IMR-90 (cell line): ENCODE results near the gene MIS18A. TPM values are rescaled to one million over a fixed set of nuclear protein-coding genes. Genes with fewer than 3 reads are reported as not detected.

Source experiments
- ATAC-seq: fragments of 200-7000 bp; cut with Tn5 transposase; 2 replicates; pipeline ENCODE4 v1.9.1; 2020; ENCODE audit warnings: low read depth, mild to moderate bottlenecking, moderate library complexity
- BruUV-seq: library from RNA; stranded (reverse); fragments of 400-500 nt; replicated peaks from 2 replicates; lab custom pipeline; 2021; lab: Mats Ljungman, UMichigan
- CTCF ChIA-PET: fragments of 300-600 bp; formaldehyde crosslinking; extraction: SDS; loops from one replicate; lab custom pipeline; 2021; ENCODE audit warnings: antibody characterized with exemption; lab: Yijun Ruan, JAX
- POLR2A ChIA-PET: fragments of 300-600 bp; sonication (Branson Sonifier 250); formaldehyde crosslinking; loops from one replicate; lab custom pipeline; 2022; ENCODE audit warnings: antibody characterized with exemption; ENCODE audit not compliant: unreplicated experiment; lab: Charles Lee
- DNase-seq: peaks from one replicate; pipeline ENCODE4 v3.0.0; 2013
- H2AFZ ChIP-seq: replicated peaks from 2 replicates; pipeline ENCODE3; 2013; ENCODE audit warnings: low read length, mild to moderate bottlenecking; ENCODE audit not compliant: poor library complexity
- H2AK5ac ChIP-seq: 2 replicates; pipeline ENCODE4 v1.6.1; 2013; ENCODE audit warnings: low read depth, low read length, inconsistent platforms
- H2AK9ac ChIP-seq: replicated peaks from 2 replicates; pipeline ENCODE3; 2013; ENCODE audit warnings: mild to moderate bottlenecking, low read depth, low read length, moderate library complexity; ENCODE audit not compliant: poor library complexity
- H2BK120ac ChIP-seq: 2 replicates; pipeline ENCODE4 v1.6.1; 2013; ENCODE audit warnings: low read depth, low read length, inconsistent platforms
- H2BK15ac ChIP-seq: 3 replicates; pipeline ENCODE4 v1.6.1; 2013; ENCODE audit warnings: low read depth, low read length, inconsistent platforms
- H2BK20ac ChIP-seq: 2 replicates; pipeline ENCODE4 v1.6.1; 2013; ENCODE audit warnings: low read depth, mild to moderate bottlenecking, inconsistent platforms, low read length, moderate library complexity
- H2BK5ac ChIP-seq: 2 replicates; pipeline ENCODE4 v1.6.1; 2013; ENCODE audit warnings: mild to moderate bottlenecking, low read depth, low read length, inconsistent platforms; ENCODE audit not compliant: poor library complexity, severe bottlenecking
- H3K14ac ChIP-seq: replicated peaks from 2 replicates; pipeline ENCODE4 v1.6.1; 2013; ENCODE audit warnings: low read depth, low read length, inconsistent platforms
- H3K18ac ChIP-seq: 2 replicates; pipeline ENCODE4 v1.6.1; 2013; ENCODE audit warnings: low read depth, low read length, control low read depth
- H3K23ac ChIP-seq: 2 replicates; pipeline ENCODE4 v1.6.1; 2013; ENCODE audit warnings: low read depth, low read length, inconsistent platforms
- H3K27ac ChIP-seq: 2 replicates; pipeline ENCODE4 v1.5.1; 2013; ENCODE audit warnings: mild to moderate bottlenecking, control low read depth, low read length; ENCODE audit not compliant: insufficient read depth
- H3K27me3 ChIP-seq: 2 replicates; pipeline ENCODE4 v1.6.1; 2013; ENCODE audit warnings: low read length; ENCODE audit not compliant: control insufficient read depth, insufficient read depth
- H3K36me3 ChIP-seq: 2 replicates; pipeline ENCODE4 v1.6.1; 2013; ENCODE audit warnings: low read length, mixed read lengths; ENCODE audit not compliant: control insufficient read depth, insufficient read depth
- H3K4ac ChIP-seq: 2 replicates; pipeline ENCODE4 v1.6.1; 2013; ENCODE audit warnings: low read depth, low read length, inconsistent platforms
- H3K4me1 ChIP-seq: 2 replicates; pipeline ENCODE4 v1.6.1; 2013; ENCODE audit warnings: low read length, mixed read lengths; ENCODE audit not compliant: control insufficient read depth, insufficient read depth
- H3K4me2 ChIP-seq: 2 replicates; pipeline ENCODE4 v1.6.1; 2013; ENCODE audit warnings: low read depth, mild to moderate bottlenecking, control low read depth, low read length, moderate library complexity
- H3K4me3 ChIP-seq: 2 replicates; pipeline ENCODE4 v1.5.1; 2013; ENCODE audit warnings: low read depth, mild to moderate bottlenecking, control low read depth, low read length, moderate library complexity; ENCODE audit not compliant: insufficient read depth
- H3K56ac ChIP-seq: 2 replicates; pipeline ENCODE4 v1.6.1; 2013; ENCODE audit warnings: low read length, inconsistent platforms; ENCODE audit not compliant: insufficient read depth; ENCODE audit errors: extremely low read depth
- H3K79me1 ChIP-seq, 2 experiments: 2 replicates each; pipeline ENCODE4 v1.6.1; 2013; ENCODE audit warnings: low read length in 2 of 2, inconsistent platforms in 1 of 2, low read depth in 1 of 2
- H3K9ac ChIP-seq: 2 replicates; pipeline ENCODE4 v1.6.1; 2013; ENCODE audit warnings: low read depth, low read length, control low read depth
- H3K9me1 ChIP-seq: 2 replicates; pipeline ENCODE4 v1.6.1; 2013; ENCODE audit warnings: low read length, inconsistent platforms; ENCODE audit not compliant: insufficient read depth
- H3K9me3 ChIP-seq: 2 replicates; pipeline ENCODE4 v1.6.1; 2013; ENCODE audit warnings: low read length; ENCODE audit not compliant: control insufficient read depth, insufficient read depth
- H4K20me1 ChIP-seq: 2 replicates; pipeline ENCODE4 v1.6.1; 2013; ENCODE audit warnings: low read length, inconsistent platforms; ENCODE audit not compliant: insufficient read depth
- H4K5ac ChIP-seq: 2 replicates; pipeline ENCODE4 v1.6.1; 2013; ENCODE audit warnings: mild to moderate bottlenecking, low read depth, low read length, control low read depth
- H4K8ac ChIP-seq, 2 experiments: 2 replicates each; pipeline ENCODE4 v1.6.1; 2013; ENCODE audit warnings: low read depth in 2 of 2, low read length in 2 of 2, control low read depth in 1 of 2, inconsistent platforms in 1 of 2
- H4K91ac ChIP-seq: 2 replicates; pipeline ENCODE4 v1.6.1; 2013; ENCODE audit warnings: low read depth, low read length, inconsistent platforms; ENCODE audit not compliant: insufficient read depth
- BHLHE40 ChIP-seq: fragments of 150-350 bp; IDR thresholded peaks from 2 replicates; pipeline ENCODE4 v1.6.1; 2016; ENCODE audit warnings: mild to moderate bottlenecking, low read depth, low read length
- CEBPB ChIP-seq: IDR thresholded peaks from 2 replicates; pipeline ENCODE4 v1.6.1; 2012; ENCODE audit warnings: low read depth, low read length, improper control_type of control experiment
- CHD1 ChIP-seq: IDR thresholded peaks from 2 replicates; pipeline ENCODE4 v1.6.1; 2012; ENCODE audit warnings: low read depth, low read length, improper control_type of control experiment
- CTCF ChIP-seq: conservative IDR thresholded peaks from 2 replicates; pipeline ENCODE4 v1.5.1; 2012; ENCODE audit warnings: mild to moderate bottlenecking, low read depth, low read length, improper control_type of control experiment
- ELK1 ChIP-seq: fragments of 150-350 bp; IDR thresholded peaks from 2 replicates; pipeline ENCODE4 v1.6.1; 2016; ENCODE audit warnings: low read depth, mild to moderate bottlenecking, low read length, moderate library complexity, borderline replicate concordance
- FOS ChIP-seq: fragments of 150-350 bp; IDR thresholded peaks from 2 replicates; pipeline ENCODE4 v1.6.1; 2016; ENCODE audit warnings: low read depth, low read length
- MAFK ChIP-seq: IDR thresholded peaks from 2 replicates; pipeline ENCODE4 v1.6.1; 2012; ENCODE audit warnings: low read depth, low read length, improper control_type of control experiment
- MAZ ChIP-seq: IDR thresholded peaks from 2 replicates; pipeline ENCODE4 v1.6.1; 2012; ENCODE audit warnings: low read depth, mild to moderate bottlenecking, low read length, improper control_type of control experiment, moderate library complexity, borderline replicate concordance
- MXI1 ChIP-seq: IDR thresholded peaks from 2 replicates; pipeline ENCODE4 v1.6.1; 2012; ENCODE audit warnings: low read depth, mild to moderate bottlenecking, low read length, moderate library complexity, borderline replicate concordance
- NFE2L2 ChIP-seq: fragments of 150-350 bp; IDR thresholded peaks from 2 replicates; pipeline ENCODE4 v1.6.1; 2016; ENCODE audit warnings: low read depth, mild to moderate bottlenecking, low read length
- POLR2A ChIP-seq: IDR thresholded peaks from 2 replicates; pipeline ENCODE4 v1.6.1; 2012; ENCODE audit warnings: mild to moderate bottlenecking, low read depth, low read length
- RCOR1 ChIP-seq: IDR thresholded peaks from 2 replicates; pipeline ENCODE4 v1.6.1; 2012; ENCODE audit warnings: mild to moderate bottlenecking, low read length, improper control_type of control experiment; ENCODE audit not compliant: insufficient replicate concordance
- RFX5 ChIP-seq: IDR thresholded peaks from 2 replicates; pipeline ENCODE4 v1.8.0; 2012; ENCODE audit warnings: low read depth, mild to moderate bottlenecking, low read length, moderate library complexity
- SMC3 ChIP-seq: fragments of 150-350 bp; IDR thresholded peaks from 2 replicates; pipeline ENCODE4 v1.6.1; 2016; ENCODE audit warnings: low read depth, mild to moderate bottlenecking, antibody characterized with exemption, low read length, moderate library complexity
- USF2 ChIP-seq: fragments of 150-350 bp; IDR thresholded peaks from 2 replicates; pipeline ENCODE4 v1.6.1; 2017; ENCODE audit warnings: mild to moderate bottlenecking, antibody characterized with exemption, low read length, low read depth
- WGBS, 2 experiments: methylation state at CpG; one replicate each; pipeline versions ENCODE4 v1.1.5 to v1.1.7; 2013; ENCODE audit warnings: missing lambda C conversion rate in 2 of 2; ENCODE audit not compliant: insufficient read length in 1 of 2; ENCODE audit errors: extremely low coverage in 2 of 2; 5-methylcytosine and 5-hydroxymethylcytosine counted together
- dilution Hi-C: fragments of 300-500 bp; cut with HindIII; formaldehyde crosslinking; loops from one replicate; pipeline ENCODE4 v1.14.3; 2018; ENCODE audit warnings: low sequenced_read_pairs; ENCODE audit not compliant: unreplicated experiment
- in situ Hi-C: fragments of 300-500 bp; cut with MboI; formaldehyde crosslinking; loops from 3 replicates; pipeline ENCODE4 v1.14.3; 2019; ENCODE audit warnings: low sequenced_read_pairs, inconsistent platforms, mixed read lengths
- intact Hi-C: fragments of 100-400 bp; cut with micrococcal nuclease; formaldehyde crosslinking; loops from 2 replicates; pipeline ENCODE4 v1.10.0; 2022
- polyA plus RNA-seq, 3 experiments: library from polyadenylated mRNA; depleted of rRNA; stranded (reverse); fragments of >200 nt; gene quantifications; 2 replicates each; pipeline ENCODE4 v1.2.3, GENCODE V29; 2012; ENCODE audit warnings: low replicate concordance in 1 of 3
- total RNA-seq: library from RNA; depleted of rRNA; stranded (reverse); fragments of >200 nt; gene quantifications from 2 replicates; pipeline ENCODE4 v1.2.3, GENCODE V29; 2012

The MIS18A gene
- total and polyA plus RNA-seq, 2 of the 4 experiments (the other 2 are of a cell fraction), result 4.5 to 7.6 TPM

- Histone ChIP-seq H2AK5ac (no peak overlapping the region), H3K27ac (no peak overlapping the region), H3K18ac (no peak overlapping the region), H2AFZ (no peak overlapping the region), H3K4ac (no peak overlapping the region), H3K36me3 (peaks cover 72% of the 10 kb centered on the region), H3K4me3 (no peak overlapping the region), H2BK120ac (no peak overlapping the region), H4K20me1 (no peaks in the 10 kb centered on the region; the same call in 1 of the 2 replicates), H3K9ac (no peak overlapping the region), H3K9me3 (no peaks in the 10 kb centered on the region), H2BK20ac (no peak overlapping the region), H3K27me3 (no peaks in the 10 kb centered on the region), H2BK5ac (no peak overlapping the region), H3K79me1 (peaks cover 3 to 25% of the 10 kb centered on the region in 2 experiments; a peak in 3 of 4 replicates), H3K14ac (no peak overlapping the region), H3K23ac (no peak overlapping the region), H2AK9ac (no peak overlapping the region), H4K91ac (no peak overlapping the region), H4K5ac (no peak overlapping the region), H4K8ac (no peak overlapping the region), H3K56ac (no peak overlapping the region), H3K4me1 (peaks cover 4% of the 10 kb centered on the region; the same call in 1 of the 2 replicates), H3K4me2 (no peak overlapping the region), H2BK15ac (no peak overlapping the region), H3K9me1 (peaks cover 3% of the 10 kb centered on the region; the same call in 1 of the 2 replicates)
- 98% methylated on average over 8 of the region's 12 CpGs; no CpG with 5 or more reads in 1 of the 2 experiments for WGBS, 2 experiments
- TF ChIP-seq MAZ, result no peak
- TF ChIP-seq MXI1, result no peak
- no peak for TF ChIP-seq BHLHE40
- TF ChIP-seq RFX5, result no peak
- no peak for TF ChIP-seq CHD1
- TF ChIP-seq CTCF, result no peak
- no peak for TF ChIP-seq NFE2L2
- no peak for TF ChIP-seq MAFK
- no peak for TF ChIP-seq CEBPB
- TF ChIP-seq FOS, result no peak
- no peak for TF ChIP-seq SMC3
- no peak for TF ChIP-seq POLR2A
- TF ChIP-seq ELK1, result no peak
- TF ChIP-seq RCOR1, result no peak
- no peak for TF ChIP-seq USF2
- POLR2A ChIA-PET, result no interaction called here
- dilution Hi-C loops, result no loop called here
- BruUV-seq, result no TSS peak
- no peak for ATAC-seq
- CTCF ChIA-PET, result no interaction called here
- intact Hi-C loops, result no loop called here
- DNase-seq, result no peak
- in situ Hi-C loops, result no loop called here
Observed at GRCh38 chr21:32322103-32322502, 43.3 kb upstream of the MIS18A start.
